Stomach (tissue), 4 donors: Measurements from ENCODE around the gene TRIM2.

Source experiments
- EP300 ChIP-seq: sonication (generic); formaldehyde crosslinking; IDR thresholded peaks from one replicate; pipeline ENCODE4 v1.6.1; 2017; ENCODE audit warnings: antibody characterized with exemption
- POLR2AphosphoS5 ChIP-seq, 3 donors: sonication (generic); formaldehyde crosslinking; IDR thresholded peaks; one replicate each; pipeline ENCODE4 v1.6.1; 2016; ENCODE audit warnings: antibody characterized with exemption in 3 of 3
- TF ChIP-seq, protein P1 (sequence below), 7 experiments: fragments of 450-650 bp in 4 of 7; fragments of 200-600 bp in 3 of 7; sonication (generic) in 3 of 7; IDR thresholded peaks; one replicate each; pipeline ENCODE4 v1.5.1; 2016 to 2019; ENCODE audit warnings: antibody characterized with exemption in 7 of 7, control low read depth in 2 of 7, mild to moderate bottlenecking in 1 of 7

DNA sequence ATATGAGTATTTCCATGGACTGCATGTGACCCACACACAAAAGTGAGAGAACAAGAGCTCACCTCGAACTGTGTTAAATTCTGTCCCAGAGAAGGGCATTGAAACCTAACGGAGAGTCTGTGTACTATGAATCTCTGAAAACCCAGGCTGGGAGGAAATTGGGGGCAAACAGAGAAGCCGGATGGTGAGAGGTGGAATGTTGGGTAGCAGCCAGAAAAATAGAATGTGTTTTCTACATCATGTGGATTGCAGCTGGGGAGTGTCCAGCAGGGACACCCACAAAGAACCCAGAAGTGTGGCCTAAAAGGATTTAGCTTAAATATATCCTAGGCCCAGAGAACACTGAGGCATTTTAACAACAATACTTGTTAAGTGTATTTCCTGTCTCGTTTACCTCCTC lies 178.9 kb downstream of the TRIM2 start:
- TF ChIP-seq POLR2AphosphoS5 (IDR thresholded peaks at IDR 0.05) (no peak), EP300 (no peak)
- TF ChIP-seq, protein P1, sequence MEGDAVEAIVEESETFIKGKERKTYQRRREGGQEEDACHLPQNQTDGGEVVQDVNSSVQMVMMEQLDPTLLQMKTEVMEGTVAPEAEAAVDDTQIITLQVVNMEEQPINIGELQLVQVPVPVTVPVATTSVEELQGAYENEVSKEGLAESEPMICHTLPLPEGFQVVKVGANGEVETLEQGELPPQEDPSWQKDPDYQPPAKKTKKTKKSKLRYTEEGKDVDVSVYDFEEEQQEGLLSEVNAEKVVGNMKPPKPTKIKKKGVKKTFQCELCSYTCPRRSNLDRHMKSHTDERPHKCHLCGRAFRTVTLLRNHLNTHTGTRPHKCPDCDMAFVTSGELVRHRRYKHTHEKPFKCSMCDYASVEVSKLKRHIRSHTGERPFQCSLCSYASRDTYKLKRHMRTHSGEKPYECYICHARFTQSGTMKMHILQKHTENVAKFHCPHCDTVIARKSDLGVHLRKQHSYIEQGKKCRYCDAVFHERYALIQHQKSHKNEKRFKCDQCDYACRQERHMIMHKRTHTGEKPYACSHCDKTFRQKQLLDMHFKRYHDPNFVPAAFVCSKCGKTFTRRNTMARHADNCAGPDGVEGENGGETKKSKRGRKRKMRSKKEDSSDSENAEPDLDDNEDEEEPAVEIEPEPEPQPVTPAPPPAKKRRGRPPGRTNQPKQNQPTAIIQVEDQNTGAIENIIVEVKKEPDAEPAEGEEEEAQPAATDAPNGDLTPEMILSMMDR (IDR thresholded peaks at IDR 0.05), result no peak
